HuH-7.5 (cell line): ENCODE data around the gene FZR1.
A peak's percentile ranks its signal among the peaks of the same experiment; 100 is the strongest.
"Not testable (repeated sequence)": the region's sequence is repeated elsewhere in the genome, so short reads cannot be mapped to it uniquely, and the experiment has no call there.

ENCODE experiments used
- DNase-seq: peaks from one replicate; pipeline ENCODE4 v3.0.0; 2011; ENCODE audit warnings: low spot score

The FZR1 gene

GRCh38 chr19:3573858-3574637, 67.9 kb downstream of the FZR1 start:
- DNase-seq = peak; percentile 84

- peak; percentile 67 for DNase-seq
Measured at GRCh38 chr19:3575260-3575741, 69.2 kb downstream of the FZR1 start.

GRCh38 chr19:3575949-3576673, 70.0 kb downstream of the FZR1 start:
- peak; percentile 6 for DNase-seq

- DNase-seq = peak; percentile 12
Measured at GRCh38 chr19:3576696-3577443, 70.8 kb downstream of the FZR1 start.

GRCh38 chr19:3577723-3578344, 71.7 kb downstream of the FZR1 start:
- peak; percentile 4 for DNase-seq

- peak; percentile 12 for DNase-seq
Measured at GRCh38 chr19:3578390-3578789, 72.3 kb downstream of the FZR1 start.

- peak; percentile 7 for DNase-seq
Measured at GRCh38 chr19:3580156-3580934, 74.2 kb downstream of the FZR1 start.

- DNase-seq = not testable (repeated sequence)
Measured at GRCh38 chr19:3581792-3582191, 75.7 kb downstream of the FZR1 start.

- DNase-seq = not testable (repeated sequence)
Measured at GRCh38 chr19:3584036-3584802, 78.1 kb downstream of the FZR1 start.

GRCh38 chr19:3585301-3586126, 79.4 kb downstream of the FZR1 start, which contains the start of gene GIPC3:
Gene GIPC3, plus strand, starts transcription at chr19:3585478. Its CDS starts 120 bp downstream, at chr19:3585598.
- DNase-seq = no peak

GRCh38 chr19:3586127-3586626, 80.1 kb downstream of the FZR1 start:
- no peak for DNase-seq

- no peak for DNase-seq
Measured at GRCh38 chr19:3586707-3587346, 80.7 kb downstream of the FZR1 start.
